GM12878 (cell line): Measurements from ENCODE around the gene ATP6V0D1.

Experiments
- BCLAF1 ChIP-seq: fragments of 450-650 bp; IDR thresholded peaks from 2 replicates; pipeline ENCODE4 v1.6.1; 2017; ENCODE audit warnings: antibody characterized with exemption, mild to moderate bottlenecking, moderate library complexity
- CHD4 ChIP-seq: fragments of 200-600 bp; sonication (generic); IDR thresholded peaks from 2 replicates; pipeline ENCODE4 v1.6.1; 2016; ENCODE audit warnings: mild to moderate bottlenecking
- E2F4 ChIP-seq: IDR thresholded peaks from 2 replicates; pipeline ENCODE4 v1.6.1; 2012; ENCODE audit warnings: low read depth, low read length, improper control_type of control experiment
- EGR1 ChIP-seq, 2 experiments: IDR thresholded peaks; 1 replicate in 1 of 2; 2 replicates in 1 of 2; pipeline ENCODE4 v1.6.1; 2011 to 2012; ENCODE audit warnings: low read depth in 2 of 2, low read length in 2 of 2, borderline replicate concordance in 1 of 2, mild to moderate bottlenecking in 1 of 2, moderate library complexity in 1 of 2
- EZH2 ChIP-seq: IDR thresholded peaks from 2 replicates; pipeline ENCODE4 v1.6.1; 2012; ENCODE audit warnings: low read depth, mild to moderate bottlenecking, control low read depth, inconsistent platforms, low read length, borderline replicate concordance; ENCODE audit not compliant: control insufficient read depth
- FOXM1 ChIP-seq: IDR thresholded peaks from 2 replicates; pipeline ENCODE4 v1.6.1; 2012; ENCODE audit warnings: low read depth, mild to moderate bottlenecking, inconsistent platforms, low read length, moderate library complexity
- NR2C1 ChIP-seq: fragments of 450-650 bp; IDR thresholded peaks from 2 replicates; pipeline ENCODE4 v1.6.1; 2017; ENCODE audit warnings: antibody characterized with exemption, mild to moderate bottlenecking, moderate library complexity
- PBX3 ChIP-seq: IDR thresholded peaks from 2 replicates; pipeline ENCODE4 v1.6.1; 2011; ENCODE audit warnings: mild to moderate bottlenecking, low read depth, low read length, moderate library complexity; ENCODE audit not compliant: insufficient replicate concordance
- POLR2A ChIP-seq: IDR thresholded peaks from 2 replicates; pipeline ENCODE4 v1.6.1; 2011; ENCODE audit warnings: low read depth, mild to moderate bottlenecking, low read length
- REST ChIP-seq: IDR thresholded peaks from 2 replicates; pipeline ENCODE4 v1.6.1; 2012; ENCODE audit warnings: mild to moderate bottlenecking, low read depth, low read length
- USF2 ChIP-seq: IDR thresholded peaks from 2 replicates; pipeline ENCODE4 v1.6.1; 2011; ENCODE audit warnings: low read depth, low read length, improper control_type of control experiment, borderline replicate concordance

GRCh38 chr16:67499106-67499505 is 18.1 kb upstream of the ATP6V0D1 start:
- TF ChIP-seq BCLAF1 (no peak), E2F4 (no peak), REST (no peak), FOXM1 (no peak), NR2C1 (no peak), USF2 (no peak), POLR2A (no peak), EGR1 (IDR thresholded peaks at IDR 0.05; ENCODE audit: borderline replicate concordance in 1 of 2, low read depth in 2 of 2, low read length in 2 of 2) (no peak), EZH2 (no peak), PBX3 (no peak), CHD4 (no peak)
